Nephron (organoid): ENCODE results near the gene PSMA7.

Source experiments
- H3K27ac Mint-ChIP-seq, 3 experiments: 2 replicates each; pipeline ENCODE4 v1.8.0; 2020; ENCODE audit warnings: mixed read lengths in 3 of 3, mild to moderate bottlenecking in 2 of 3, moderate library complexity in 1 of 3
- H3K27me3 Mint-ChIP-seq: 2 replicates; pipeline ENCODE4 v1.8.0; 2021; ENCODE audit warnings: low read depth, mild to moderate bottlenecking, moderate library complexity, mixed read lengths
- H3K36me3 Mint-ChIP-seq: 2 replicates; pipeline ENCODE4 v1.8.0; 2020; ENCODE audit warnings: low read depth, mixed read lengths
- H3K4me1 Mint-ChIP-seq: 2 replicates; pipeline ENCODE4 v1.8.0; 2020; ENCODE audit warnings: mixed read lengths
- H3K4me3 Mint-ChIP-seq, 3 experiments: 2 replicates each; pipeline ENCODE4 v1.8.0; 2020; ENCODE audit warnings: mild to moderate bottlenecking in 3 of 3, mixed read lengths in 3 of 3, moderate library complexity in 2 of 3
- H3K9me3 Mint-ChIP-seq: 2 replicates; pipeline ENCODE4 v1.8.0; 2020; ENCODE audit warnings: mixed read lengths
- TF ChIP-seq, protein P1 (sequence below), 3 experiments: fragments of 200-600 bp; sonication (generic); IDR thresholded peaks; one replicate each; pipeline ENCODE4 v1.5.0; 2021; ENCODE audit warnings: antibody characterized with exemption in 3 of 3; ENCODE audit not compliant: unreplicated experiment in 3 of 3

The PSMA7 gene

DNA sequence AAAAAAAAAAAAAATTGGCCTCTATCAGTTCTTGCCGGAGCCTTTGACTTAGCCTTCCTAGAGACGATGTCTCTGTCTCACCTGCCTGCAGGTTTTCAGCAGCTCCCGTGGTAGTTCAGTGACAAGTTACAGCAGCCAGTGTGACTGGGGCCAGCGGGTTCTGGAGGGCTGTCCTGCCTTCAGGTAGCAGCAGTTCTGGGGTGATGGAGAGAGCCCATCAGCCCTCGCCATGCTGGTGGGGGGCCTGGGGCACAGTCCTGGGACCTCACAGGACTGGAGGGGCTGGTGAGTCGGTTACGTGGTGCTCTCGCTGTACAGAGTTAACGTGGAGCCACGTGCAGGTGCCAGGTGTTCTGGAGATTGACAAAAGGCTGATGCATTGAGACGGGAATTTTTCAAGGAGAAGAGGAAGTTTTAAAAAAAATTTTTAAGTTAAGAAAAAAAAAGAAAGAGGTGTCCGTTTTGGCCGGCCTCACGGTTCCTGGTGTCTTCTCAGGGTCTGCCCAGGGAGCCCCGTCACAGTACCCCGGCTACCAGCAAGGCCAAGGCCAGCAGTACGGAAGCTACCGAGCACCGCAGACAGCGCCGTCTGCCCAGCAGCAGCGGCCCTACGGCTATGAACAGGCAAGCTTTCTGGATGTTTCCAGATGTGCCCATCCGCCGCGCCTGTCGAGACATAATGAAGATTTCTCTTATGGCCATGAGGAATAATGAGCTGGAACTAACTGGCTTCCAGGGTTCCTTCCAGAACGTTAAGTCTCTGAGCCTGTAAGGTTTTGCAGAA is 31.0 kb upstream of the PSMA7 start:
- H3K9me3 Mint-ChIP-seq: no peaks in the 10 kb centered on the region
- no peaks in the 10 kb centered on the region for H3K27me3 Mint-ChIP-seq
- no peak overlapping the region for H3K27ac Mint-ChIP-seq
- peaks cover 20% of the 10 kb centered on the region for H3K36me3 Mint-ChIP-seq
- H3K4me3 Mint-ChIP-seq: no peak overlapping the region
- TF ChIP-seq, protein P1, sequence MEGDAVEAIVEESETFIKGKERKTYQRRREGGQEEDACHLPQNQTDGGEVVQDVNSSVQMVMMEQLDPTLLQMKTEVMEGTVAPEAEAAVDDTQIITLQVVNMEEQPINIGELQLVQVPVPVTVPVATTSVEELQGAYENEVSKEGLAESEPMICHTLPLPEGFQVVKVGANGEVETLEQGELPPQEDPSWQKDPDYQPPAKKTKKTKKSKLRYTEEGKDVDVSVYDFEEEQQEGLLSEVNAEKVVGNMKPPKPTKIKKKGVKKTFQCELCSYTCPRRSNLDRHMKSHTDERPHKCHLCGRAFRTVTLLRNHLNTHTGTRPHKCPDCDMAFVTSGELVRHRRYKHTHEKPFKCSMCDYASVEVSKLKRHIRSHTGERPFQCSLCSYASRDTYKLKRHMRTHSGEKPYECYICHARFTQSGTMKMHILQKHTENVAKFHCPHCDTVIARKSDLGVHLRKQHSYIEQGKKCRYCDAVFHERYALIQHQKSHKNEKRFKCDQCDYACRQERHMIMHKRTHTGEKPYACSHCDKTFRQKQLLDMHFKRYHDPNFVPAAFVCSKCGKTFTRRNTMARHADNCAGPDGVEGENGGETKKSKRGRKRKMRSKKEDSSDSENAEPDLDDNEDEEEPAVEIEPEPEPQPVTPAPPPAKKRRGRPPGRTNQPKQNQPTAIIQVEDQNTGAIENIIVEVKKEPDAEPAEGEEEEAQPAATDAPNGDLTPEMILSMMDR (IDR thresholded peaks at IDR 0.05; ENCODE audit: unreplicated experiment in 3 of 3): no peak
- H3K4me1 Mint-ChIP-seq: no peaks in the 10 kb centered on the region

DNA sequence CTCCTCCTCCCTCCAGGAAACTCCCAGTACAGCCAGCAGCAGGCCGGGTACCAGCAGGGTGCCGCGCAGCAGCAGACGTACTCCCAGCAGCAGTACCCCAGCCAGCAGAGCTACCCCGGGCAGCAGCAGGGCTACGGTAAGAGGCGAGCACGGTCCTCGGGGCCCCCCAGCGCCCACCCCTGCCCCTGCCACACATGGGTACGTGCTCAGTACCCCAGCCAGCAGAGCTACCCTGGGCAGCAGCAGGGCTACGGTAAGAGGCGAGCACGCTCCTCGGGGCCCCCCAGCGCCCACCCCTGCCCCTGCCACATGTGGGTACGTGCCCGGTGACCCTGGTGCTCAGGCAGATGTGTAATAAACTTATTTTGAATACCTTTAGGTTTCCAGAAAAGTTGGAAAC is 29.5 kb upstream of the PSMA7 start:
- Mint-ChIP-seq H3K4me3 (no peak overlapping the region), H3K4me1 (no peaks in the 10 kb centered on the region), H3K9me3 (no peaks in the 10 kb centered on the region), H3K36me3 (peaks cover 21% of the 10 kb centered on the region), H3K27me3 (no peaks in the 10 kb centered on the region), H3K27ac (no peak overlapping the region)
- TF ChIP-seq, protein P1 (IDR thresholded peaks at IDR 0.05; ENCODE audit: unreplicated experiment in 3 of 3): no peak

DNA sequence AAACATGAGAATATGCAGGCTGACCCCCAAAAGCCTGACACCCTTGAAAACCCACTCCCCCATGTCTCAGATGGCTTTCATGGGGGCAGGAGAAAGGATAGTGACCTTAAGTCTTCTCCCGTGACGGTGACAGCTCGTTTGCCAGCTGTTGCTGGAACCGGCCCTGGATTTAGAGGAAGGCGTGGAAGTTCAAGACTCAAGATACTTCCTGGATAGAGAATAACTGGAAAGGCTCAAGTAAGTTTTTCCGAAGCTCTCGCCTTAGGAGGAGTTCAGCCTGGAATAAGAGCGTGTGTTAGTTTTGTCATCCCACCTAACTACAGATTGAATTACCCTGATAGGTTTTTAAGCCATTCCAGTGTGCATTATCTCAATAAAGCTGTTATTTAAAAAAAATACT is 28.1 kb upstream of the PSMA7 start:
- TF ChIP-seq, protein P1 (IDR thresholded peaks at IDR 0.05; ENCODE audit: unreplicated experiment in 3 of 3): no peak
- Mint-ChIP-seq H3K27ac (no peak overlapping the region), H3K4me3 (no peak overlapping the region), H3K36me3 (peaks cover 24% of the 10 kb centered on the region), H3K4me1 (no peaks in the 10 kb centered on the region), H3K27me3 (no peaks in the 10 kb centered on the region), H3K9me3 (no peaks in the 10 kb centered on the region)

DNA sequence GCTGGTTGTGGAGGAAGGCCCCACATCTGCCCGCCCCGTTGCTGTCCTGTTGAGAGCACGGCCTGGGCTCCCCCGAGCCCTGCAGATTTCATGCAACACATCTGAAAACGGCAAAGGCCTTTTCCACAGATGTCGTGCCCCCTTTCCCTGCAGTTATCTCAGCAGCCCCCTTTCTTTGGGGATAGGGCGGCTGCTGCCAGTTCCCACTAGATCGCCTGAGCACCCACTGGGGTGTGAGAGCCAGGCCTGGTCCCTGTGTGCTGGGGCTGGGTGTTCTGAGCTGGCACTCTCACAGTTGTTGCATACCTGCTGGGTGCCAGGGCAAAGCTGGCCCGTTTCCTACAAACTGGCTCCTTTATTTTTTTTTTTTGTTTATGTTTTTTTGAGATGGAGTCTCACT is 27.3 kb upstream of the PSMA7 start:
- Mint-ChIP-seq H3K27ac (no peak overlapping the region), H3K36me3 (peaks cover 28% of the 10 kb centered on the region), H3K9me3 (no peaks in the 10 kb centered on the region), H3K4me3 (no peak overlapping the region), H3K27me3 (no peaks in the 10 kb centered on the region), H3K4me1 (no peaks in the 10 kb centered on the region)
- TF ChIP-seq, protein P1 (IDR thresholded peaks at IDR 0.05; ENCODE audit: unreplicated experiment in 3 of 3): no peak

DNA sequence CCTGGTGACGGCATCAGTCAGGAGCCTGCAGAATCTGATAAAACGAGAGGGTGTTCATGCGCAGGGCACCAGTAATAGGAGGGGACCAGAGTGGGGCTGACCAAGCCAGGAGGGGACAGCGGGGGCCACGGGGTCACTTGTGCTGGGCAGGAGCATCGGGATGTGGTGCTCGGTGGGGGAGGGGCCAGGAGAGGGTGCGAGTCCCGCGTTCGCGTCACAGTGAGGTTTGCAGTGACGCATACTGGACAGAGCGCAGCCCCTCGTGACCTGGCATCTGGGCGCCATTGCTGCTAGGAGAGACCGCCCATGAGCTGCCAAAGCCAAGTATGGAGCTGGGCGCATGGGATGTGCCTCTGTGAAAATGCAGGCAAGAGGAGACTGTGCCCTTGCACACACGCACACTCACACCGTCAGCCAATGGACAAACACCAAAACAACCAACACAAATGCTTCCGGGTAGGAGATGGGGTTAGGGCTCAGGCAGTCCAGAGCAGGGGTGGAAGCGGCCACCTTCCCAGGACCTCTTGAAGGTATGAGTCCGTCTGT is 25.8 kb upstream of the PSMA7 start:
- Mint-ChIP-seq H3K36me3 (peaks cover 20% of the 10 kb centered on the region), H3K27me3 (no peaks in the 10 kb centered on the region), H3K9me3 (no peaks in the 10 kb centered on the region), H3K4me1 (no peaks in the 10 kb centered on the region), H3K4me3 (no peak overlapping the region), H3K27ac (no peak overlapping the region)
- TF ChIP-seq, protein P1 (IDR thresholded peaks at IDR 0.05; ENCODE audit: unreplicated experiment in 3 of 3): no peak

DNA sequence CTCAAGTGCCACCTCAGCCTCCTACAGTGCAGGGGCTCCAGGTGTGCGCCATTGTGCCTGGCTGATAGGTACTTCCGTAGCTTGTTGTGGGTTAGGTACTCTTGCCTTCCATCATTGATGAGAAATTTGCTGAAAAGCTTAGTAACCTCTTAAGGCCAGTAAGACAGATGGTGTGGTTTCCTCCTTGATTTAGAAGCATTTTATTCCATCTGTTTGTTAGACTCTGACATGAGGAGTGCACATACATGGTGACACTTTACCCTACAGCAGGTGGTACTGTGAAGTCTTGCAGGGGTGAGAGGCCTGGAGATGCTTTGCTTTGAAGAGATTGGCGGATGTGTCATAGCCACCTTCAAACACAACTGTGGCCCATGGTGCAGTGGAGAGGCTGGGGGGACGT is 24.9 kb upstream of the PSMA7 start:
- Mint-ChIP-seq H3K9me3 (no peaks in the 10 kb centered on the region), H3K4me3 (no peak overlapping the region), H3K27me3 (no peaks in the 10 kb centered on the region), H3K4me1 (no peaks in the 10 kb centered on the region), H3K36me3 (peaks cover 22% of the 10 kb centered on the region), H3K27ac (no peak overlapping the region)
- TF ChIP-seq, protein P1 (IDR thresholded peaks at IDR 0.05; ENCODE audit: unreplicated experiment in 3 of 3): no peak
